Daoy (cell line): ENCODE measurements around the gene REEP6. TPM values are rescaled to one million over a fixed set of nuclear protein-coding genes. Genes with fewer than 3 reads are reported as not detected.
"Not testable (repeated sequence)": the region's sequence is repeated elsewhere in the genome, so short reads cannot be mapped to it uniquely, and the experiment has no call there.

Experiments
- DNase-seq: peaks from one replicate; pipeline ENCODE4 v3.0.0-alpha.2; 2015; ENCODE audit warnings: low read depth
- total RNA-seq: library from RNA; depleted of rRNA; stranded (reverse); fragments of >200 nt; shearing (Covaris generic); gene quantifications from 2 replicates; pipeline ENCODE4 v1.2.3, GENCODE V29; 2014

REEP6 gene
- total RNA-seq, 1 experiment from 2014 or later: 3.7 TPM

DNA sequence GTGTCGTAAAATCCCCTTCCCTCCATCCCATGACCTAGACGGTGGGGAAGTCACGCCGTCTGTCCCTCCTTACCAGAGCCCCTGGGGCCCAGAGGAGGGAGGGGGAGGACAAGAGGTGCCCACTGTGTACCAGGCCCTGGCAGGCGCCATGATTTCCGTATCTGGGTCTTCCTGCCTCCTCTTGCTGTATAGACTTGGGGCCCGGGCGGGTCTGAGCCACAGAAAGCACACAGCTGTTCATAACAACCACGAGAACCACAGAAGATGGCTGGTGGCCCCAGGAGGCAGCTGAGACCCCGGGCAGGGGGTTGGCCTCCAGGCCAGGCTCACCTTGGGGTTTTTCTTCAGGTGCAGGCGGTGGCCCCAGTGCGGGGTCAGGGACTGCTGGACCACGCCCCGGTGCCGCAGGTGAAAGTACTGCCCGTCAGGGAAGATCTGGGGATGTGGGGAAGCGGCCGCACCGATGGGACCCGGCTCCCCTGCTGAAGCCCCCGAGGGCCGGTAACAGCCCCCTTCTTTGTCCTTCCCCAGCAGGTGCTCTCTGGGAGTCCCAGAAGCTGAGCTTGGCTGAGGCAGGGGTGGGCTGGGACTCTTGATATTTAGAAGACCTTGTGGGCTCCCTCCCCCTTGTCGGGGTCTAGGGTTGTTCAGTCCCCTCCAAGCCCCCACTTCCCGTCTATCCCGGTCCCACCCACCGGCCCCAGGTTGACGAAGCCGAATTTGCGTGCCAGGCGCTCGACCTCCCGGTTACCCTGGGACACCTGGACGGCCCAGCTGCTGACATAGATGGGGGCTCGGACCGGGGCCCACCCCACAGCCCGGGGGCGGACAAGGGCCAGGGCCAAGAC, 1.3 kb upstream of the REEP6 start:
- DNase-seq: no peak

DNA sequence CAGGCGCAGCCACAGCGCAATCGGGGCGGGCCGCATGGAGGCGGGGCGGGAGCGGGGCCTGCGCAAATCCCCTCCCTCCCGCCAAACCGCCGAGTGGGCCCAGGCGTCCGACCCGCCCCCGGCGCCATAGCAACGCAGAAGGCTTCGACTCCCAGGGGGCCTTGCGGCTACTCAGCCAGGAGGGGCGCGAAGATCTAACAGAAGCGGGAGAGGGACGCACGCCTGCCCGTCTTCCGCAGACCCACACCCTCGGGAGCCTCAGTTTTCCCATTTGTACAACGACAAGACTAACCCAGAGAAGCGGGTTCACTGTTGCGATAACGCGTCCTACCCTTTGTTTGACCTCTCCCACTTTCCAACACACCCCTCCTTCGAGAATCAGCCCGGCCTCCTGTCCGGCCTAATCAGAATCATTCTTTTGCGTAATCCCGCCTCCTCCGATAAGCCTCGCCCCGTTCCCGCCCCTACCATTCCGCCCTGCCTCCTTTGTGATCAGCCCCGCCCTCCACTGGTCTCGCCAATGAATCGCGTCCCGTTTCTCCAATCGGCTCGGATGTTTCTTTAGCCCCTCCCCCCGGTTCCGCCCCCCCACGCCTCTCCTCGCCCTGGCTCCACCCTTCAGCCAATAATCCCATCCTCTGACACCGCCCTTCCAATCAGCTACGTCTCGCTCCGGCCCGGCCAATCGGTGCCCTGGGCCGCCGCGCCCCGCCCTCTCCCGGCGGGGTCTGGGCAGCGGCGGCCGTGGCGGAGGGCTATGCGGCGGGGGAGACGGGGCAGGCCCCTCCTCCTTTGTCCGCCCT, 469 bp upstream of the REEP6 start, which contains the start of gene PCSK4:
Gene PCSK4, minus strand, starts transcription at position 40 of the 803 bp plus-strand sequence. Its CDS starts 4 bp downstream, at position 36.
- peak; percentile 99 for DNase-seq

DNA sequence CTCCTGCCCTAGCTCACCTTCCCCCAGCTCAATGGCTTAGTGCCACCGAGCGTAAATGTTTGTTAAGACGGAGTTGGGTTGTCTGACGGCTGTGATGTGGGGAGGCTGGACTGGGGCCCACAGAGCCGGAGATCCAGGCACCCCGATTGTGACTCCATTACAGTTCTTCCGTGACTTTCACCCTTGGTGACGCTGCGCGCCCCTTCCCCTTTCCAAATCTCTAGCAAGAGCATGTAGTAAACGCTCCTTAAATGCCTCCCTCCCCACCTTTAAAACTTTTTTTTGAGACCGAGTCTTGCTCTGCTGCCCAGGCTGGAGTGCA, 829 bp downstream of the REEP6 start:
- DNase-seq: no peak

DNA sequence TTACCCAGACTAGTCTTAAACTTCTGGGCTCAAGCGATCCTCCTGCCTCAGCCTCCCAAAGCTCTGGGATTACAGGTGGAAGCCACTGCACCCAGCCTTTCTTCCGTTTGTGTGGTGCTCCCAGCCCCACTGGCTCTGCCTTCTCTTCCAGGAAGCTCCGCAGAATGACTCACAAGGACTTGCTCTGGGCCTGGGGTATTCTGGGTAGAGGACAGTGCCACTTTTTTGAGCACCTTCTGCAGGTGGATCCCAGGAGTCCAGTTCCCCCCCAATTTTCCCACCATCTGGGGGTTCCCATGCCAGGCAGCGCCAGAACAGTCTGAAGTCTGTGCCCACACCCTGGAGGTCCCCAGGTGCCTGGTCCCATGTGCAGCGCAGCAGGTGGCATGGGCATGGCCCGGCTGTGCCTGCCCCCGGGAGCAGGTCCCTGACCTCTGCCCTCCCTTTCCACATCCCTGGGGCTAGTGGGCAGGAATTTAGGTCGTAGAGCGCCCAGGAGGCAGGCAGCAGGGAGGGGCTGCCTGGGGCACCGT, 1.6 kb downstream of the REEP6 start:
- peak; percentile 51 for DNase-seq

DNA sequence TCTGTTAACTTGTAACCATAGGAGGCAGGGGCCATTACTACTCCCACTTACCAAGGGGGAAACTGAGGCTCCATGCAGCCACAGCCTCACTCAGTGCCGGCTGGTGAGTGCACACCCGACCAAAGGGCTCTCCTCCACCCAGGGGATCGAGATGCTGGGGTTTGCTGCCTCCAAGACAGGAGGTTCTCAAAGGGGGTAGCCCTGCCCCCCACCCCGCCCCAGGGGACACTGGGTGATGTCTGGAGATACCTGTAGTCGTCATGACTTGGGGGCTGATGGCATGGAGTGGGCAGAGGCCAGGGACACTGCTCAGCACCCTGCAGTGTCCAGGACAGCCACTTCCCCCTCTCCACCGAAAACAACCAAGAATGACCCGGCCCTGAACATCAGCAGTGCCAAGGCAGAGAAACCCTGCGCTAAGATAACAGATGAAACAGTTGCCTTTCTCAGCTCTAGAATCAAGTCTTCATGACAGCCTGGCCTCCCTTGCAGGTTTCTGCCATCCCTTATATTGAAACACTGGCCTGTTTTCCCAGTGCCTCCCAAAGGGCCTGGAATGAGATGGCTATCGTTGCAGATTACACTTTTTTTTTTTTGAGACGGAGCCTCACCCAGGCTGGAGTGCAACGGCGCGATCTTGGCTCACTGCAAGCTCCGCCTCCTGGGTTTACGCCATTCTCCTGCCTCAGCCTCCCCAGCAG, 3.3 kb downstream of the REEP6 start:
- no peak for DNase-seq

DNA sequence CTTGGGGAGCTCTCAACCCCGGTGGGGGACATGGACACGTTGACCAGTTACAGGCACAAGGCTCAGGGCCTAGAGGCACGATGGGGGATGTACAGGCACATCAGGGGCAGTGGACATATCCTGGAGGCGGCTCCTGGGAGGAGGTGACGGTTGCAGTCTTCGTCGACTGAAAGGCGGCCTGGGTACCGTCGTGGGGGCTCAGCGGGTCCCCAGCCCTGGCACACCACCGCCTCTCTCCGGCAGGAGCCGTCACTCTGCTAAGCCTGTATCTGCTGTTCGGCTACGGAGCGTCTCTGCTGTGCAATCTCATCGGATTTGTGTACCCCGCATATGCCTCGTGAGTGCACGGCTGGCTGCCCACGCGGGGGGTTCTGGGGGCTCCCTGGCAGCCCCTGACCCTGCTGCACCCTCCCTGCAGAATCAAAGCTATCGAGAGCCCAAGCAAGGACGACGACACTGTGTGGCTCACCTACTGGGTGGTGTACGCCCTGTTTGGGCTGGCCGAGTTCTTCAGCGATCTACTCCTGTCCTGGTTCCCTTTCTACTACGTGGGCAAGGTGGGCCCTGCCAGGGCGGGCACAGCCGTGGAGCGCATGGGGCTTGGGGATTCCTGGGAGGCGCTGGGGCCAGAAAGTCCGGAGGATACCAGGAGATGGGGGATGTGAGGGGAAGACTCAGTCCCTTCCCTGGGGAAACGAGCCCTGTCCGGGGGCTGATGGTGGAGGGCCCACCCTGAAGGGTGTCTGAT, 4.2 kb downstream of the REEP6 start:
- no peak for DNase-seq

DNA sequence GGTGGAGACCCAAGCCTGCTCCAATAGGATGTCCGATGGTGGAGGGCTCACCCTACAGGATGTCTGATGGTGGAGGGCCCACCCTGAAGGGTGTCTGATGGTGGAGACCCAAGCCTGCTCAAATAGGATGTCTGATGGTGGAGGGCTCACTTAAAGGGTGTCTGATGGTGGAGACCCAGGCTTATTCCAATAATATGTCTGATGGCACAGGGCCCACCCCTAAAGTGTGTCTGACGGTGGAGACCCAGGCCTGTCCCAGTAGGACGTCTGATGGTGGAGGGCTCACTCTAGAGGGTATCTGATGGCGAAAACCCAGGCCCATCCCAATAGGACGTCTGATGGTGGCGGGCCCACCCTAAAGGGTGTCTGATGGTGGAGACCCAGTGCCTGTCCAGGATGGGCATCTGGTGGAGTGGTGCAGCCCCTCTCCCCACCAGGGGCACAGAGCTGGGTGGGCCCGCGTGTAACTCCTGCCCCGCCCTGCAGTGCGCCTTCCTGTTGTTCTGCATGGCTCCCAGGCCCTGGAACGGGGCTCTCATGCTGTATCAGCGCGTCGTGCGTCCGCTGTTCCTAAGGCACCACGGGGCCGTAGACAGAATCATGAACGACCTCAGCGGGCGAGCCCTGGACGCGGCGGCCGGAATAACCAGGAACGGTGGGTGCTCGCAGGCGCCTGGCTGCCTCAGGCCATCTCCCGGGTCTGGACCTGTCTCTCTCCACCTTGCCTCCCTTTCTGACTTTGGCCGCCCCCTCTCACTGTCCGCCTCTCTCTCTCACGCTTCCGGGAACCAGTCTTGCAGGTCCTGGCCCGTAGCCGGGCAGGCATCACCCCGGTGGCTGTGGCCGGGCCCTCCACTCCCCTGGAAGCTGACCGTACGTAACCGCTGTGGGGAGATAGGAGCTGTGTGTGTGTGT, 5.1 kb downstream of the REEP6 start:
- DNase-seq: no peak

DNA sequence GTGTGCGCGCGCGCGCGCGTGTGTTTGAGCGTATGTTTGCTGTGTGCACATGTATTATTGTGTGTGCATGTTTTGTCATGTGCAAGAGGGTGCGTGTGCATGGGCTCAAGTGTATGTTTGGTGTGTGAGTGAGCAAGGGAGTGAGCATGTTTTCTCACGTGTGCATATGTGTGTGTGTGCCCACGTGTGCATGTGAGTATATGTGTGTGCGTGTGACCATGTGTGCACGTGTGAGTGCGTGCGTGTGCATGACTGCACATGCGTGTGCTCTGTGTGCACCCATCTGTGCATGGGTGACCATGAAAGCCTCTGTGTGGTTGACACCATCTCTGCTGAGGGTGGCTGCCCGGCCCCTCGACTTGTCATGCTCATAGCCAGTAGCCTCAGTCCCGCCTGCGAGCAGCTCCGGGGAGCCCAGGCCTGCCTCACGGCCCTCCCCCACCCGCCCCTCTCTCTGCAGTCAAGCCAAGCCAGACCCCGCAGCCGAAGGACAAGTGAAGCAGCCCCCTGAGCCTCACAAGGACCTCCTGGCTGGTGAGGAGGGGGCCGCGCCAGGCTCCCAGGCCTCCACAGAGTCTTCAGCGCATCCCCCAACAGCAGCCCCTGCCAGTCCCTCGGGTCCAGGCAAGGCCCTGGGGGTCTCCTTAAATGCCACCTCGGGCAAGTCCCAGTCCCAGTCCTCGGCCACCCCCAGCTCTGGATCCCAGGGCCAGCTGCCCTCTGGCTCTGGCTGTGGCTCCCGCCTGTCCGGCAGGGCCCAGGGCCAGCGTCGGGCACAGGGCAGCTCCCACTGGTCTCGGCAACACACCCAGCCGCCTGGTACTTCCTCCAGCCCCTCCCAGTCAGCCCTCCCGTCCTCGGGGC, 6.0 kb downstream of the REEP6 start:
- DNase-seq: no peak

DNA sequence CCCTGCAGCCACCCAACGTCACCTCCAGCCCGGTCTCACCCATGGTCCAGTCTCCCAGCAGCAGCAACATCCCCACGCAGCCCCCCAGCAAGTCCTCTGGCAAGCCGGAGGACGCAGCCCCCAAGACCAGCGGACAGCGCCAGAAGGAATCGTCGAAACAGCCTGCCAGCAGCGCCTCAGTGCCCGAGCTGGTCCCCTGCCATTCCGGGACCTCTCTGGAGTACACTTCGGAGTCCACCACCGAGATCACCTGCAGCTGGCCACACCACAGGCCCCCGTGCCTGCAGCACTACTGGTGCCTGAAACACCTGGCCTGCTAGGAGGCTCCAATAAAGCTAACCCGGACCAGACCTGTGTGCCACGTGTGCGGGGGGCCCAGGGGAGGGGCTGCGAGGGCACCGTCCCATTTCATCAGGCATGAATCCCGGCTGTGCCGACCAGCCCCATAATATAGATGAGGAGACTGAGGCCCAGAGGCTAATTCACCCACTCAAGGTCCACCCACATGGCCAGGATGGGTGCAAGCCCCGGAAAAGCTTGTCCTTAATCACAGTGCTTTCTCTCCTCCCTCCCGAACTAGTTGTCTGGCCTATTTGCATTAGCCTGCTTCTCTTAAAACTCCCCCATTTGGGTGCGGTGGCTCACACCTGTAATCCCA, 6.7 kb downstream of the REEP6 start:
- no peak for DNase-seq

DNA sequence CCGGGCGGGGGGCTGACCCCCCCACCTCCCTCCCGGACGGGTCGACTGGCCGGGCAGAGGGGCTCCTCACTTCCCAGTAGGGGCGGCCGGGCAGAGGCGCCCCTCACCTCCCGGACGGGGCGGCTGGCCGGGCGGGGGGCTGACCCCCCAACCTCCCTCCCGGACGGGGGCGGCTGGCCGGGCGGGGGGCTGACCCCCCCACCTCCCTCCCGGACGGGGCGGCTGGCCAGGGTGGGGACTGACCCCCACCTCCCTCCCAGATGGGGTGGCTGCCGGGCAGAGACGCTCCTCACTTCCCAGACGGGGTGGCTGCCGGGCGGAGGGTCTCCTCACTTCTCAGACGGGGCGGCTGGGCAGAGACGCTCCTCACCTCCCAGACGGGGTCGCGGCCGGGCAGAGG, 8.2 kb downstream of the REEP6 start:
- not testable (repeated sequence) for DNase-seq

DNA sequence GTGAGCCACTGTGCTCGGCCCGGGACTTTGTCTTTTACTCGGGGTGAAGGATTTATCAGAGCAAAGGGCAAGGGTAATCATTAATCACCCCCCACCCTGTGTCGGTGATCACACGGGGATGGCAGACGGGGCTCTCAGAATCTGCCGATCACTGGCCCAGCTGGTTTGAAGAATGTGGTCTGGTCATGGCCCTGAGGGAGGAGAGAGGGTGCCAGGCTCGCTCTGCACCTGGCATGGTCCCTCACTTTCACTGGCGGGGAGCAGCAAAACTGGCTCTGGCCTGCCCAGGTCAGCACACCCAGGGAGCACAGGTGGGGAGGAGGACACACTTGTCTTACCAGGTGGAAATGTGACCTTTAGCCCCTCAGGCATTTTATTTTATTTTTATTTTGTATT, 10.2 kb downstream of the REEP6 start:
- DNase-seq: no peak

DNA sequence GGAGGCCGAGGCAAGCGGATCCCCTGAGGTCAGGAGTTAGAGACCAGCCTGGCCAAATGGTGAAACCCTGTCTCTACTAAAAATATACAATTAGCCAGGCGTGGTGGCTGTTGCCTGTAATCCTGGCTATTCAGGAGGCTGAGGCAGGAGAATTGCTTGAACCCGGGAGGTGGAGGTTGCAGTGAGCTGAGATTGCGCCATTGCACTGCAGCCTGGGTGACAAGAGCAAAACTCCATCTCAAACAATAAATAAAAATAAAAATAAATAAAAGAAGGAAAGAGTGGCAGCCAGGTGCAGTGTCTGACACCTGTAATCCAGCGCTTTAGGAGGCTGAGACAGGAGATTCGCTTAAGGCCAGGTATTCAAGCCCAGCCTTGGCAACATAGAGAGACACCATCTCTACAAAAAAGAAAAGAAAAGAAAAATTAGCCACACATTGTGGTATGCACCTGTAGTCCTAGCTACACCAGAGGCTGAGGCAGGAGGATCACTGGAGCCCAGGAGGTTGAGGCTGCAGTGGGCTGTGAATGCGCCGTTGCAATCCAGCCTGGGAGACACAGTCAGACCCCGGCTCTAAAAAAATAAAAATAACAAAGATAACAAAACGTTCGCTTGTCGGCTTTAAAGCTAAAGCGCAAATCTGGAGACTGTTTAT, 11.6 kb downstream of the REEP6 start:
- no peak for DNase-seq

DNA sequence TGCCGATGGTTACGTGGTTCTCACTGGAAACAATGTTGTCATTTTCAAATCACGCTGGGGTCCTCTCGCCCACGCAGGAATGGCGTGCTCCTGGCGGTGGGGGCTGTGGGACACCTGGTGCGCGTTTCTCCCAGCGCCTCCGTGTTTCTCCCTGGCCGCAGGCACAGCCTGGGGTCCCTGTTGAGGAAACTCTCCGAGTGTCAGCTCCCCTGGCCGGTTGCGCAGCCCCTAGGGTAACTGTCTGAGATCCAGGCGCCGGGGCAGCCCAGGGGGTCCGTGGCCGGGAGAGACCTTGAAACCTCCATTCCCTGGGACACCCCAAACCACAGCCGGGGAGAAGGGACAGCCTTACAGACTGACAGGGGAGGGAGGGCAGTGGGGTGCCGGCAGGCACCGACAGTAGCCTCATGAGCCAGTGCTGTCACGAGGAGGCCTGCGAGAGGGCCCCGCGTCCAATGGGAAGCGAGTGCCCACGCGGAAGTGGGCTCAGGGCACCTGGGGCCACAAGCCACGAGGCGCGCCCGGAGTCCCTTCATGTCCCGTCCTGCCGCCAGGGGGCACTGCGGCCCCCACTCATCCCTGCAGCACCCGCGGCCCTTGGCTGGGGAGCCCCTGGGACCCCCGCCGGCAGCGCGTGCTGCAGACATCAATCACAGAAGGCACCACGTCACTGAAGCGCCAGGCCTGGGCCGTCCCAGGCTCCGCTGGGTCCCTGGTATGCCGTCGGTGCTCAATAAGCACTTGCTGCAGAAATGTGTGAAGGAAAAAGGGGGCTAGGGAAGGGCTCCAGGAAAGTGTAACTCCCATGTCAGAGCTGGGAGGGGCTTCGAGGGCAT, 12.3 kb downstream of the REEP6 start:
- DNase-seq: peak; percentile 55

DNA sequence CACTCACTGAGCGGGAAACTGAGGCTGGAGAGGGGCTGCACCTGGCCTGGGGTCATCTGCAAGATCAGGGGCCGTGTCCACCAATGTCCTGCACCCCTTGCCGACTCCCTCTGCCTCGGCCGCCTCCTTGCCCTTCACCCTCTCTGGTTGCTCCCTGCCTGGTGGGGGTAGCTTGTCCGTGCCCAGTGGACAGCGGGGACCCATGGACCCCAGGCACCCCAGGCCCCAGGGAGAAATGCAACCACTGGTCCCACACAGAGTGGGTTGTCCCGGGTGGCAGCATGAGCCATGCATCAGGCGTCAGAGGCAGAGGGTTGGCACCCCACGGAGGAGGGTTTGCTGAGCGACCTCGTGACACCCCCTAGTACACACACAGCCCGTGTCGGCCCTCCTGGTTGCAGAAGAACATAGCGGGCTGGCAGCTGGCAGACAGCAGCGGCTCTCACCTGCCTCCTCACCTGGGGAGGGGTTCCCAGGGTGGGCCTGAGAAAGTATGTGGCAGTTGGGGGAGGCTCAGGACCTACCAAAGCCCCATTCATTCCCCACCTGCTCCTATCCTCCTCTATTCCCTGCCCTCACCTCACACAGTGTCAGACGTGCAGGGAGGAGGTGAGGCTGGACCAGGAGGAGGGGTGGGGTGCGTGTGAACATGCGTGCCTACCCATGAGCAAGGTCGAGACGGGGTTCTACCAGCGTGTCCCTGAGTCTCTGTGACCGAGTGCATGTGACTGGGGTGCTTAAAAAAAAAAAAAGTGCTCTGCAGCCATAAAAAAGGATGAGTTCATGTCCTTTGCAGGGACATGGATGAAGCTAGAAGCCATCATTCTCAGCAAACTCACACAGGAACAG, 13.2 kb downstream of the REEP6 start:
- DNase-seq: no peak

DNA sequence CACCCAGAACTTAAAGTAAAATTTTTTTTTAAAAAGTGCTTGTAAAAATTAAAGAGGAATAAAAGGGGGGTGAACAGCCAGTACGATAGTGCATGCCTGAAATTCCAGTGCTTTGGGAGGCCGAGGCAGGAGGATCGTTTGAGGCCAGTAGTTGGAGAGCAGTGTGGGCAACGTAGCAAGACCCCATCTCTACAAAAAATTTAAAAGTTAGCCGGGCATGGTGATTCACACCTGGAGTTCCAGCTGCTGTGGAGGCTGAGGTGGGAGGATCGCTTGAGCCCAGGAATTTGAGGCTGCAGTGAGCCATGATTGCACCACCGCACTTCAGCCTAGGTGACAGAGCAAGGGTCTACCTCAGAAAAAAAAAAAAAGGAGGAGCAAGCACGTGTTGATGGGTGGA, 14.0 kb downstream of the REEP6 start:
- DNase-seq: no peak
